Liver (tissue), 9 donors: ENCODE results near the gene OGG1. TPM values are rescaled to one million over a fixed set of nuclear protein-coding genes. Genes with fewer than 3 reads are reported as not detected.

ENCODE experiments used
- DNase-seq: peaks from one replicate; pipeline ENCODE4 v3.0.0-alpha.2; 2017; ENCODE audit warnings: low spot score
- H3K27ac ChIP-seq, 2 donors: one replicate each; pipeline ENCODE4 v1.7.0; 2013; ENCODE audit warnings: inconsistent platforms in 2 of 2, low read length in 2 of 2, control low read depth in 1 of 2, low read depth in 1 of 2, mild to moderate bottlenecking in 1 of 2
- H3K27me3 ChIP-seq, 4 donors: one replicate each; pipeline versions ENCODE4 v1.6.1 to v1.7.0; 2013; ENCODE audit warnings: low read length in 3 of 4, inconsistent platforms in 1 of 4, mild to moderate bottlenecking in 1 of 4, moderate library complexity in 1 of 4; ENCODE audit not compliant: control insufficient read depth in 4 of 4, insufficient read depth in 4 of 4
- H3K36me3 ChIP-seq, 4 donors: one replicate each; pipeline versions ENCODE4 v1.6.1 to v1.7.0; 2013; ENCODE audit warnings: low read length in 3 of 4, mild to moderate bottlenecking in 3 of 4, low read depth in 1 of 4, moderate library complexity in 1 of 4; ENCODE audit not compliant: control insufficient read depth in 4 of 4, insufficient read depth in 3 of 4
- H3K4me1 ChIP-seq, 4 donors: one replicate each; pipeline versions ENCODE4 v1.6.1 to v1.7.0; 2013; ENCODE audit warnings: low read length in 3 of 4, mild to moderate bottlenecking in 3 of 4, moderate library complexity in 1 of 4; ENCODE audit not compliant: control insufficient read depth in 4 of 4, insufficient read depth in 4 of 4
- H3K4me3 ChIP-seq, 3 donors: one replicate each; pipeline versions ENCODE4 v1.6.1 to v1.7.0; 2013; ENCODE audit warnings: low read length in 3 of 3, control low read depth in 1 of 3, low read depth in 1 of 3, mild to moderate bottlenecking in 1 of 3
- H3K9ac ChIP-seq, 2 donors: one replicate each; pipeline ENCODE4 v1.7.0; 2013; ENCODE audit warnings: low read length in 2 of 2, mild to moderate bottlenecking in 2 of 2, moderate library complexity in 2 of 2, control low read depth in 1 of 2, low read depth in 1 of 2
- H3K9me3 ChIP-seq, 4 donors: one replicate each; pipeline versions ENCODE4 v1.6.1 to v1.7.0; 2013; ENCODE audit warnings: low read length in 3 of 4; ENCODE audit not compliant: control insufficient read depth in 4 of 4
- ATF3 ChIP-seq: IDR thresholded peaks from 2 replicates; pipeline ENCODE4 v1.6.1; 2016; ENCODE audit warnings: antibody characterized with exemption
- EGR1 ChIP-seq, 2 donors: IDR thresholded peaks; 2 replicates each; pipeline ENCODE4 v1.6.1; 2016 to 2018; ENCODE audit warnings: antibody characterized with exemption in 2 of 2, low read depth in 2 of 2
- FOXA1 ChIP-seq: IDR thresholded peaks from 2 replicates; pipeline ENCODE4 v1.6.1; 2016; ENCODE audit warnings: antibody characterized with exemption
- FOXA2 ChIP-seq: IDR thresholded peaks from 2 replicates; pipeline ENCODE4 v1.6.1; 2016; ENCODE audit warnings: antibody characterized with exemption
- GABPA ChIP-seq, 2 donors: IDR thresholded peaks in 1 of 2; conservative IDR thresholded peaks in 1 of 2; 2 replicates each; pipeline ENCODE4 v1.6.1; 2016; ENCODE audit warnings: antibody characterized with exemption in 2 of 2, mild to moderate bottlenecking in 1 of 2, moderate library complexity in 1 of 2
- HNF4A ChIP-seq, 2 donors: conservative IDR thresholded peaks; 2 replicates each; pipeline ENCODE4 v1.6.1; 2016; ENCODE audit warnings: antibody characterized with exemption in 2 of 2, mild to moderate bottlenecking in 2 of 2
- HNF4G ChIP-seq: IDR thresholded peaks from 2 replicates; pipeline ENCODE4 v1.6.1; 2016; ENCODE audit warnings: antibody characterized with exemption
- JUND ChIP-seq, 2 donors: IDR thresholded peaks; 2 replicates each; pipeline ENCODE4 v1.6.1; 2016; ENCODE audit warnings: antibody characterized with exemption in 2 of 2
- NR2F2 ChIP-seq: IDR thresholded peaks from 2 replicates; pipeline ENCODE4 v1.6.1; 2016; ENCODE audit warnings: antibody characterized with exemption
- RAD21 ChIP-seq, 2 donors: IDR thresholded peaks; 2 replicates each; pipeline ENCODE4 v1.6.1; 2016; ENCODE audit warnings: antibody characterized with exemption in 2 of 2, mild to moderate bottlenecking in 2 of 2
- REST ChIP-seq: IDR thresholded peaks from 2 replicates; pipeline ENCODE4 v1.6.1; 2016; ENCODE audit warnings: antibody characterized with exemption, mild to moderate bottlenecking
- RXRA ChIP-seq, 2 donors: IDR thresholded peaks; 2 replicates each; pipeline ENCODE4 v1.6.1; 2017 to 2018; ENCODE audit warnings: antibody characterized with exemption in 2 of 2, mild to moderate bottlenecking in 1 of 2
- SP1 ChIP-seq: IDR thresholded peaks from 2 replicates; pipeline ENCODE4 v1.6.1; 2018; ENCODE audit warnings: antibody characterized with exemption, mild to moderate bottlenecking
- TAF1 ChIP-seq: conservative IDR thresholded peaks from 2 replicates; pipeline ENCODE4 v1.6.1; 2016; ENCODE audit warnings: antibody characterized with exemption, mild to moderate bottlenecking
- YY1 ChIP-seq: IDR thresholded peaks from 2 replicates; pipeline ENCODE4 v1.6.1; 2016; ENCODE audit warnings: antibody characterized with exemption, mild to moderate bottlenecking
- WGBS: extraction: QIAGEN DNeasy Blood & Tissue Kit; methylation state at CpG from one replicate; pipeline ENCODE4 v1.1.7; 2013; 5-methylcytosine and 5-hydroxymethylcytosine counted together
- polyA plus RNA-seq, 2 donors: library from polyadenylated mRNA; stranded (reverse) in 1 of 2; unstranded in 1 of 2; fragments of 200-250 nt in 1 of 2; fragments of >200 nt in 1 of 2; fragmentation: Nextera tagmentation in 1 of 2; extraction: Ambion mirVana in 1 of 2; gene quantifications; one replicate each; pipeline versions ENCODE4 v1.2.1 to v1.2.3, GENCODE V29; 2013 to 2015
- total RNA-seq, 2 donors: library from RNA; depleted of rRNA; stranded (reverse); fragments of >200 nt; gene quantifications; one replicate each; pipeline ENCODE4 v1.2.3, GENCODE V29; 2014
- TF ChIP-seq, protein P1 (sequence below): IDR thresholded peaks from 2 replicates; pipeline ENCODE4 v1.6.1; 2016; ENCODE audit warnings: antibody characterized with exemption
- TF ChIP-seq, protein P2 (sequence below): IDR thresholded peaks from 2 replicates; pipeline ENCODE4 v1.6.1; 2016; ENCODE audit warnings: antibody characterized with exemption
- TF ChIP-seq, protein P3 (sequence below): fragments of 150-350 bp; IDR thresholded peaks from 2 replicates; pipeline ENCODE4 v1.5.1; 2017; ENCODE audit warnings: improper control_type of control experiment, low read depth, low read length; ENCODE audit not compliant: missing input control
- donor health status: healthy.
- donor health status: healthy.
- donor health status: healthy.
- donor health status: healthy.
- donor health status: healthy.

OGG1 gene
- total and polyA plus RNA-seq, 4 donors = 8.9 to 19.8 (median 10.0) TPM

DNA sequence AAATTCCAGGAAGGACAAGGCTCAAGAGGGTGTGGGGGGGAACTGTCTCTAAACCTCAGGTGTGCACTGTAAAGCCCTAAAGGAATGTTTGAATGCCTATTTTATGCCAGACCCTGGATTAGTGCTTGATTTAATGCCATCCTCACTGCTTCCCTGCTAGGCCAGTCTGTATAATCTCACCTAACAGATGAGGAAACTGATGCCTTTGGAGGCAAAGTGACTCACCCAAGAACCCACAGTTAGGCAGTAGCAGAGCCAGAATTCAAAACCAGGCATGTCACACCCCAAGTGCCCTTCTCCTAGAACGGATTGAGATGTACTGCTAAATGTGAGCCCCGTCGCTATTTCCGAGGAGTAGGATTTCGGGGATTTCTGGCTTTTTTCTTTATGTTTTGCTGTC lies 12.2 kb downstream of the OGG1 start:
- Histone ChIP-seq H3K9ac (no peak overlapping the region), H3K27me3 (no peaks in the 10 kb centered on the region), H3K9me3 (no peaks in the 10 kb centered on the region), H3K27ac (no peak overlapping the region), H3K4me1 (no peaks in the 10 kb centered on the region), H3K4me3 (no peak overlapping the region), H3K36me3 (peaks cover 10 to 50% (median 36%) of the 10 kb centered on the region in 4 donors)
- DNase-seq = no peak
- no peak for TF ChIP-seq NR2F2
- no peak for TF ChIP-seq HNF4G
- TF ChIP-seq YY1 = no peak
- TF ChIP-seq RAD21 (IDR thresholded peaks at IDR 0.05) = no peak
- no peak for TF ChIP-seq GABPA (IDR thresholded peaks at IDR 0.05 in 1 of 2, conservative IDR thresholded peaks at IDR 0.05 in 1 of 2)
- TF ChIP-seq, protein P1, sequence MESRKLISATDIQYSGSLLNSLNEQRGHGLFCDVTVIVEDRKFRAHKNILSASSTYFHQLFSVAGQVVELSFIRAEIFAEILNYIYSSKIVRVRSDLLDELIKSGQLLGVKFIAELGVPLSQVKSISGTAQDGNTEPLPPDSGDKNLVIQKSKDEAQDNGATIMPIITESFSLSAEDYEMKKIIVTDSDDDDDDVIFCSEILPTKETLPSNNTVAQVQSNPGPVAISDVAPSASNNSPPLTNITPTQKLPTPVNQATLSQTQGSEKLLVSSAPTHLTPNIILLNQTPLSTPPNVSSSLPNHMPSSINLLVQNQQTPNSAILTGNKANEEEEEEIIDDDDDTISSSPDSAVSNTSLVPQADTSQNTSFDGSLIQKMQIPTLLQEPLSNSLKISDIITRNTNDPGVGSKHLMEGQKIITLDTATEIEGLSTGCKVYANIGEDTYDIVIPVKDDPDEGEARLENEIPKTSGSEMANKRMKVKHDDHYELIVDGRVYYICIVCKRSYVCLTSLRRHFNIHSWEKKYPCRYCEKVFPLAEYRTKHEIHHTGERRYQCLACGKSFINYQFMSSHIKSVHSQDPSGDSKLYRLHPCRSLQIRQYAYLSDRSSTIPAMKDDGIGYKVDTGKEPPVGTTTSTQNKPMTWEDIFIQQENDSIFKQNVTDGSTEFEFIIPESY = no peak
- TF ChIP-seq ATF3 = no peak
- TF ChIP-seq FOXA1 = no peak
- TF ChIP-seq EGR1 (IDR thresholded peaks at IDR 0.05; ENCODE audit: low read depth in 2 of 2) = no peak
- no peak for TF ChIP-seq FOXA2
- no peak for TF ChIP-seq RXRA (IDR thresholded peaks at IDR 0.05)
- TF ChIP-seq REST = no peak
- TF ChIP-seq HNF4A (conservative IDR thresholded peaks at IDR 0.05) = no peak
- TF ChIP-seq JUND (IDR thresholded peaks at IDR 0.05) = no peak
- TF ChIP-seq, protein P2, sequence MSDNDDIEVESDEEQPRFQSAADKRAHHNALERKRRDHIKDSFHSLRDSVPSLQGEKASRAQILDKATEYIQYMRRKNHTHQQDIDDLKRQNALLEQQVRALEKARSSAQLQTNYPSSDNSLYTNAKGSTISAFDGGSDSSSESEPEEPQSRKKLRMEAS = no peak
- TF ChIP-seq, protein P3, sequence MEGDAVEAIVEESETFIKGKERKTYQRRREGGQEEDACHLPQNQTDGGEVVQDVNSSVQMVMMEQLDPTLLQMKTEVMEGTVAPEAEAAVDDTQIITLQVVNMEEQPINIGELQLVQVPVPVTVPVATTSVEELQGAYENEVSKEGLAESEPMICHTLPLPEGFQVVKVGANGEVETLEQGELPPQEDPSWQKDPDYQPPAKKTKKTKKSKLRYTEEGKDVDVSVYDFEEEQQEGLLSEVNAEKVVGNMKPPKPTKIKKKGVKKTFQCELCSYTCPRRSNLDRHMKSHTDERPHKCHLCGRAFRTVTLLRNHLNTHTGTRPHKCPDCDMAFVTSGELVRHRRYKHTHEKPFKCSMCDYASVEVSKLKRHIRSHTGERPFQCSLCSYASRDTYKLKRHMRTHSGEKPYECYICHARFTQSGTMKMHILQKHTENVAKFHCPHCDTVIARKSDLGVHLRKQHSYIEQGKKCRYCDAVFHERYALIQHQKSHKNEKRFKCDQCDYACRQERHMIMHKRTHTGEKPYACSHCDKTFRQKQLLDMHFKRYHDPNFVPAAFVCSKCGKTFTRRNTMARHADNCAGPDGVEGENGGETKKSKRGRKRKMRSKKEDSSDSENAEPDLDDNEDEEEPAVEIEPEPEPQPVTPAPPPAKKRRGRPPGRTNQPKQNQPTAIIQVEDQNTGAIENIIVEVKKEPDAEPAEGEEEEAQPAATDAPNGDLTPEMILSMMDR = no peak
- TF ChIP-seq TAF1 = no peak
- WGBS = 97% methylated on average over 5 of the region's 5 CpGs

- Histone ChIP-seq H3K9me3 (no peaks in the 10 kb centered on the region), H3K27ac (no peak overlapping the region), H3K4me3 (no peak overlapping the region), H3K4me1 (no peaks in the 10 kb centered on the region), H3K36me3 (peaks cover 7 to 42% (median 30%) of the 10 kb centered on the region in 4 donors), H3K9ac (no peak overlapping the region), H3K27me3 (no peaks in the 10 kb centered on the region)
- WGBS = 95% methylated on average over 8 of the region's 8 CpGs
- no peak for DNase-seq
- TF ChIP-seq, protein P2 = no peak
- TF ChIP-seq YY1 (no peak), GABPA (IDR thresholded peaks at IDR 0.05 in 1 of 2, conservative IDR thresholded peaks at IDR 0.05 in 1 of 2) (no peak), RXRA (IDR thresholded peaks at IDR 0.05) (no peak), FOXA1 (no peak), FOXA2 (no peak), RAD21 (IDR thresholded peaks at IDR 0.05) (no peak), ATF3 (no peak), NR2F2 (no peak), TAF1 (no peak), SP1 (no peak), HNF4A (conservative IDR thresholded peaks at IDR 0.05) (no peak), JUND (IDR thresholded peaks at IDR 0.05) (no peak)
- TF ChIP-seq, protein P1 = no peak
Observed at GRCh38 chr3:9762871-9763270, 13.1 kb downstream of the OGG1 start.
